Esophagus squamous epithelium (tissue), 5 donors: Measurements from ENCODE around the gene PCK1. TPM values are rescaled to one million over a fixed set of nuclear protein-coding genes. Genes with fewer than 3 reads are reported as not detected.
"Not testable (repeated sequence)": the region's sequence is repeated elsewhere in the genome, so short reads cannot be mapped to it uniquely, and the experiment has no call there.

Experiments used
- DNase-seq: peaks from one replicate; lab custom pipeline; 2025; lab: John Stamatoyannopoulos, UW
- H3K27ac ChIP-seq, 4 donors: fragments of 200-600 bp; sonication (generic); one replicate each; pipeline ENCODE4 v1.5.1; 2016 to 2019; ENCODE audit warnings: mild to moderate bottlenecking in 1 of 4
- H3K27me3 ChIP-seq, 4 donors: fragments of 200-600 bp; sonication (generic); 1 replicate in 3 of 4; 2 replicates in 1 of 4; pipeline versions ENCODE4 v1.5.1 to v1.6.0; 2017 to 2021; ENCODE audit warnings: antibody characterized with exemption in 1 of 4
- H3K36me3 ChIP-seq, 3 donors: fragments of 200-600 bp; sonication (generic); one replicate each; pipeline ENCODE4 v1.5.1; 2016 to 2019
- H3K4me1 ChIP-seq, 3 donors: fragments of 200-600 bp; sonication (generic); one replicate each; pipeline ENCODE4 v1.5.1; 2017 to 2019
- H3K4me3 ChIP-seq, 4 donors: fragments of 200-600 bp; sonication (generic); 1 replicate in 3 of 4; 2 replicates in 1 of 4; pipeline ENCODE4 v1.5.1; 2016 to 2019; ENCODE audit warnings: mild to moderate bottlenecking in 2 of 4, moderate library complexity in 1 of 4
- H3K9me3 ChIP-seq, 3 donors: fragments of 200-600 bp; sonication (generic); one replicate each; pipeline ENCODE4 v1.5.1; 2016 to 2019
- POLR2A ChIP-seq, 4 donors: fragments of 450-650 bp; IDR thresholded peaks; one replicate each; pipeline ENCODE4 v1.6.1; 2017; ENCODE audit warnings: antibody characterized with exemption in 4 of 4, mild to moderate bottlenecking in 4 of 4, moderate library complexity in 3 of 4
- WGBS, 2 donors: methylation state at CpG; one replicate each; pipeline ENCODE4 v1.1.5; 2018; 5-methylcytosine and 5-hydroxymethylcytosine counted together
- intact Hi-C: fragments of 100-400 bp; cut with DNase I; formaldehyde crosslinking; loops from one replicate; pipeline ENCODE4 v1.15.0; 2022
- total RNA-seq, 4 donors: library from RNA; depleted of rRNA; stranded (reverse); fragments of >200 nt; gene quantifications; one replicate each; pipeline ENCODE4 v1.1.0, GENCODE V29; 2016
- TF ChIP-seq, protein P1 (sequence below), 6 experiments: fragments of 450-650 bp in 4 of 6; fragments of 200-600 bp in 2 of 6; sonication (generic) in 2 of 6; IDR thresholded peaks; one replicate each; pipeline ENCODE4 v1.5.1; 2016 to 2019; ENCODE audit warnings: antibody characterized with exemption in 6 of 6, mild to moderate bottlenecking in 4 of 6, moderate library complexity in 4 of 6
- donor health status: DM: yes; HTN: yes; CAD: no.

Gene PCK1
- total RNA-seq = 1 to 10 TPM in 1 of 4 donors, under 1 TPM in 3; 0.38 to 1.4 (median 0.65) TPM

GRCh38 chr20:57560554-57561355 is at the start of gene PCK1:
PCK1 (plus strand) TSS chr20:57561110; CDS start chr20:57561412, 302 bp downstream.
- DNase-seq = no peak
- peaks cover 0 to 26% (median 0%) of the 10 kb centered on the region in 4 donors for H3K27me3 ChIP-seq
- no peaks in the 10 kb centered on the region for H3K9me3 ChIP-seq
- H3K4me3 ChIP-seq = no peak within 1 kb of the TSS
- 45 to 53% methylated on average over 9 to 13 of the region's 14 CpGs for WGBS, 2 donors
- intact Hi-C loops = no loop called here
- H3K27ac ChIP-seq = peak within 1 kb of the TSS in 1 of 4 donors; percentile 25
- H3K4me1 ChIP-seq = peaks cover 8 to 16% (median 9%) of the 10 kb centered on the region in 3 donors
- no peaks in the 10 kb centered on the region for H3K36me3 ChIP-seq
- TF ChIP-seq POLR2A (IDR thresholded peaks at IDR 0.05) = peak in 1 of 4 donors; percentile 13
- TF ChIP-seq, protein P1, sequence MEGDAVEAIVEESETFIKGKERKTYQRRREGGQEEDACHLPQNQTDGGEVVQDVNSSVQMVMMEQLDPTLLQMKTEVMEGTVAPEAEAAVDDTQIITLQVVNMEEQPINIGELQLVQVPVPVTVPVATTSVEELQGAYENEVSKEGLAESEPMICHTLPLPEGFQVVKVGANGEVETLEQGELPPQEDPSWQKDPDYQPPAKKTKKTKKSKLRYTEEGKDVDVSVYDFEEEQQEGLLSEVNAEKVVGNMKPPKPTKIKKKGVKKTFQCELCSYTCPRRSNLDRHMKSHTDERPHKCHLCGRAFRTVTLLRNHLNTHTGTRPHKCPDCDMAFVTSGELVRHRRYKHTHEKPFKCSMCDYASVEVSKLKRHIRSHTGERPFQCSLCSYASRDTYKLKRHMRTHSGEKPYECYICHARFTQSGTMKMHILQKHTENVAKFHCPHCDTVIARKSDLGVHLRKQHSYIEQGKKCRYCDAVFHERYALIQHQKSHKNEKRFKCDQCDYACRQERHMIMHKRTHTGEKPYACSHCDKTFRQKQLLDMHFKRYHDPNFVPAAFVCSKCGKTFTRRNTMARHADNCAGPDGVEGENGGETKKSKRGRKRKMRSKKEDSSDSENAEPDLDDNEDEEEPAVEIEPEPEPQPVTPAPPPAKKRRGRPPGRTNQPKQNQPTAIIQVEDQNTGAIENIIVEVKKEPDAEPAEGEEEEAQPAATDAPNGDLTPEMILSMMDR (IDR thresholded peaks at IDR 0.05) = no peak

DNA sequence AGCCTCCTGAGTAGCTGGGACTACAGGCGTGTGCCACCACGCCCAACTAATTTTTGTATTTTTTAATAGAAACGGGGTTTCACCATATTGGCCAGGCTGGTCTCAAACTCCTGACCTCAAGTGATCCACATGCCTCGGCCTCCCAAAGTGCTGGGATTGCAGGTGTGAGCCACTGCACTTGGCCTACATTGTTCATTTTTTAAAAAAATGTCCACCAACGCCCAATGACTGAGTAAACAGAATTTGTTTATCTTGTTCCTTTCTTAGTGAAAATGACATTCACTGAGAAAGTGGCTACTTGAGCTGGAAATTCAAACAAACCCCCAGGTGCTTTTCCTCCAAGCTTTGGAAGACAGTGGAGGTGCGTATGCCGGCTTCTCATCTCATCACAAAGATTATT is 49.2 kb upstream of the PCK1 start:
- H3K4me3 ChIP-seq, H3K27me3 ChIP-seq, H3K27ac ChIP-seq, DNase-seq, H3K9me3 ChIP-seq, H3K36me3 ChIP-seq: not testable (repeated sequence)
- H3K4me1 ChIP-seq = peaks cover 0 to 18% (median 0%) of the 10 kb centered on the region in 3 donors
- intact Hi-C loops = loop anchor here (10.0 kb wide), 1 partner anchor 713 kb away; the partner anchor contains the start of gene ANKRD60
- WGBS, 2 donors = 76 to 87% methylated on average over 7 of the region's 7 CpGs

DNA sequence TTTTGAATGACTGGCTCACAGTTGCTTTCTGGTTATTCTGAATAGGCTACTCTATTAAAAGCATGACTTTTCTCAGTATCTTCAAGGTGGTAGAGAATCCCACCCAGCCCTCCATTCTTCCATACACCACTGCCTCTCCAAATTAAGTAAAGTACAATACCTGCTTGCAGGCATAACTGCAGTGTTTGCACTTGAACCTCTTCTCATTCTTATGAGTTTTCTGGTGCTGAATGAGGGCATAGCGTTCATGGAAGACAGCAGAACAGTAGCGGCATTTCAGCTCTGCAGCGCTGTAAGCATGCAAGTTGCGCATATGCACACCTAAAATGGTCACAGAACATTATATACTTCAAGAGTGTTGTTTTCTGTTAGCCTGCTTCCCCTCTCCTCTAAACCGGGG is 48.5 kb upstream of the PCK1 start:
- Histone ChIP-seq H3K36me3 (no peaks in the 10 kb centered on the region), H3K4me3 (no peak overlapping the region), H3K27ac (no peak overlapping the region), H3K27me3 (peaks cover 0 to 7% (median 0%) of the 10 kb centered on the region in 4 donors), H3K9me3 (no peaks in the 10 kb centered on the region), H3K4me1 (peaks cover 0 to 12% (median 0%) of the 10 kb centered on the region in 3 donors)
- intact Hi-C loops = loop anchor here (10.0 kb wide), 1 partner anchor 712 kb away; the partner anchor contains the start of gene ANKRD60
- no peak for DNase-seq
- WGBS, 2 donors = 76 to 77% methylated on average over 5 of the region's 5 CpGs
- TF ChIP-seq POLR2A (IDR thresholded peaks at IDR 0.05) = no peak
- TF ChIP-seq, protein P1 (IDR thresholded peaks at IDR 0.05) = no peak

DNA sequence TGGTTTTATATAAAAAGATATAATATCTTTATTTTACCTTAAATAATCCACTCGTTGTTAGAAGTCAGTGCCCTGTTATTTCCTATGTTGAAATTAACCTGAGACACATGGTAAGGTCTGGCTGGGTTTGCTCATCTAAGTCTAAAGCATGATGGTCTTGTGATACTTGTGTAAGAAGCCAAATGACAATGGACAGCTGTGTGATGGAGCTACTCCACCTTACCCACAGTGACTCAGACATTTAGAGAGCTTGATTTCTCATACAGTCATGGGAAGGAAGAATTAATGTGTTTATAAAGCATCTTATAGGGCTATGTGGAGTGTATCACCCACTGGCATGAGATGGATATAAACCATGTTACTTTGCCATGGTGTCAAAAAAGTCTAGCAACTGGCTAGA is 47.7 kb upstream of the PCK1 start:
- Histone ChIP-seq H3K27me3 (peaks cover 0 to 7% (median 0%) of the 10 kb centered on the region in 4 donors), H3K36me3 (no peaks in the 10 kb centered on the region), H3K4me3 (no peak overlapping the region), H3K9me3 (no peaks in the 10 kb centered on the region), H3K4me1 (peaks cover 0 to 10% (median 0%) of the 10 kb centered on the region in 3 donors), H3K27ac (no peak overlapping the region)
- no peak for TF ChIP-seq POLR2A (IDR thresholded peaks at IDR 0.05)
- TF ChIP-seq, protein P1 (IDR thresholded peaks at IDR 0.05) = no peak
- WGBS, 2 donors = 68 to 76% methylated on average over 1 of the region's 1 CpG
- intact Hi-C loops = loop anchor here (10.0 kb wide), 1 partner anchor 712 kb away; the partner anchor contains the start of gene ANKRD60
- no peak for DNase-seq

DNA sequence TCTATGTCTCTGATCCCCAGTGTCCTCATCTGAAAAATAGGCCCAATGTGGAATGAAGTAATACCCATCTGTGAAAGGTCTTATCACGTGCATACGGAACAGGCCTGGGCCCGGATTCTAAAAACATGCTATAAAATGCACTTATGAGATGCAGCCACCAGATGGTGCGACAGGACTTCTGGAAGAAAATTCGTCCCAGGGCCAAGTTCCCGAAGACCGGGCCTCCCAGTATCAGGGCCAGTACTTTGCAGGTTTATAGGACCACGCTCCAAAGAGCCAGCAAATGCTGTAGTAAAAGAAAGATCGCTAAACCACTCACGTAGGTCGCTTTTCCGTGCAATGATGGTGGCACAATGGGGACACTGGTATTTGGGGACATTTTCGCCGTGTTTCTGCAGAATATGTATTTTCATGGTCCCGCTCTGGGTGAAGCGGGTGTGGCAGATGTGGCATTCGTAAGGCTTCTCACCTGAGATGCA is 46.6 kb upstream of the PCK1 start:
- TF ChIP-seq, protein P1 (IDR thresholded peaks at IDR 0.05) = peak; percentile 47 to 92 (median 86)
- no peak for TF ChIP-seq POLR2A (IDR thresholded peaks at IDR 0.05)
- peaks cover 0 to 10% (median 0%) of the 10 kb centered on the region in 3 donors for H3K4me1 ChIP-seq
- no peak overlapping the region for H3K4me3 ChIP-seq
- H3K27me3 ChIP-seq = peaks cover 0 to 5% (median 0%) of the 10 kb centered on the region in 4 donors
- H3K36me3 ChIP-seq = no peaks in the 10 kb centered on the region
- H3K9me3 ChIP-seq = no peaks in the 10 kb centered on the region
- no peak for DNase-seq
- intact Hi-C loops = loop anchor here (2.0 to 10.0 kb wide), 2 partner anchors 80 to 710 kb away; partner anchors contain the start of gene ANKRD60
- no peak overlapping the region for H3K27ac ChIP-seq
- 39 to 53% methylated on average over 10 to 17 of the region's 17 CpGs for WGBS, 2 donors
